ENCODE data around the gene PRND. TPM values are rescaled to one million over a fixed set of nuclear protein-coding genes. Genes with fewer than 3 reads are reported as not detected.

Gene PRND
- total RNA-seq, 1 donor from 2014 or later: not detected

GRCh38 chr20:4697189-4697830 lies 24.4 kb upstream of the PRND start:
- Mint-ChIP-seq H3K9me3 (ENCODE audit: unreplicated experiment) (no peaks in the 10 kb centered on the region), H3K27me3 (ENCODE audit: unreplicated experiment) (no peaks in the 10 kb centered on the region), H3K27ac (ENCODE audit: unreplicated experiment) (no peak overlapping the region), H3K4me1 (ENCODE audit: low read depth, unreplicated experiment) (no peaks in the 10 kb centered on the region), H3K4me3 (ENCODE audit: unreplicated experiment) (no peak overlapping the region), H3K36me3 (ENCODE audit: unreplicated experiment) (no peaks in the 10 kb centered on the region)
- TF ChIP-seq CTCF (IDR thresholded peaks at IDR 0.05; ENCODE audit: partially characterized antibody, unreplicated experiment): no peak
- no peak for DNase-seq

- TF ChIP-seq CTCF (IDR thresholded peaks at IDR 0.05; ENCODE audit: partially characterized antibody, unreplicated experiment): no peak
- Mint-ChIP-seq H3K27me3 (ENCODE audit: unreplicated experiment) (no peaks in the 10 kb centered on the region), H3K4me1 (ENCODE audit: low read depth, unreplicated experiment) (no peaks in the 10 kb centered on the region), H3K9me3 (ENCODE audit: unreplicated experiment) (no peaks in the 10 kb centered on the region), H3K36me3 (ENCODE audit: unreplicated experiment) (no peaks in the 10 kb centered on the region), H3K27ac (ENCODE audit: unreplicated experiment) (no peak overlapping the region), H3K4me3 (ENCODE audit: unreplicated experiment) (no peak overlapping the region)
- DNase-seq: no peak
These were observed 23.9 kb upstream of the PRND start for GRCh38 chr20:4697831-4698221.

- H3K36me3 Mint-ChIP-seq (ENCODE audit: unreplicated experiment): no peaks in the 10 kb centered on the region
- peaks cover under 1% of the 10 kb centered on the region for H3K4me1 Mint-ChIP-seq (ENCODE audit: low read depth, unreplicated experiment)
- no peak overlapping the region for H3K27ac Mint-ChIP-seq (ENCODE audit: unreplicated experiment)
- peaks cover under 1% of the 10 kb centered on the region for H3K9me3 Mint-ChIP-seq (ENCODE audit: unreplicated experiment)
- DNase-seq: no peak
- no peaks in the 10 kb centered on the region for H3K27me3 Mint-ChIP-seq (ENCODE audit: unreplicated experiment)
- TF ChIP-seq CTCF (IDR thresholded peaks at IDR 0.05; ENCODE audit: partially characterized antibody, unreplicated experiment): no peak
- no peak overlapping the region for H3K4me3 Mint-ChIP-seq (ENCODE audit: unreplicated experiment)
These were observed 22.5 kb upstream of the PRND start for GRCh38 chr20:4699216-4699615.

- no peak overlapping the region for H3K27ac Mint-ChIP-seq (ENCODE audit: unreplicated experiment)
- TF ChIP-seq CTCF (IDR thresholded peaks at IDR 0.05; ENCODE audit: partially characterized antibody, unreplicated experiment): no peak
- no peaks in the 10 kb centered on the region for H3K36me3 Mint-ChIP-seq (ENCODE audit: unreplicated experiment)
- H3K4me3 Mint-ChIP-seq (ENCODE audit: unreplicated experiment): no peak overlapping the region
- no peak for DNase-seq
- H3K9me3 Mint-ChIP-seq (ENCODE audit: unreplicated experiment): peaks cover 3% of the 10 kb centered on the region
- peaks cover 7% of the 10 kb centered on the region for H3K4me1 Mint-ChIP-seq (ENCODE audit: low read depth, unreplicated experiment)
- H3K27me3 Mint-ChIP-seq (ENCODE audit: unreplicated experiment): no peaks in the 10 kb centered on the region
These were observed 21.8 kb upstream of the PRND start for GRCh38 chr20:4699957-4700356.

- H3K27me3 Mint-ChIP-seq (ENCODE audit: unreplicated experiment): no peaks in the 10 kb centered on the region
- H3K36me3 Mint-ChIP-seq (ENCODE audit: unreplicated experiment): no peaks in the 10 kb centered on the region
- H3K27ac Mint-ChIP-seq (ENCODE audit: unreplicated experiment): no peak overlapping the region
- H3K4me3 Mint-ChIP-seq (ENCODE audit: unreplicated experiment): no peak overlapping the region
- DNase-seq: no peak
- TF ChIP-seq CTCF (IDR thresholded peaks at IDR 0.05; ENCODE audit: partially characterized antibody, unreplicated experiment): no peak
- H3K9me3 Mint-ChIP-seq (ENCODE audit: unreplicated experiment): peaks cover 3% of the 10 kb centered on the region
- H3K4me1 Mint-ChIP-seq (ENCODE audit: low read depth, unreplicated experiment): peaks cover 7% of the 10 kb centered on the region
These were observed 19.0 kb upstream of the PRND start for GRCh38 chr20:4702562-4703280.

All from glutamatergic neuron (in vitro differentiated cells).